Prostate gland (tissue), 2 donors: ENCODE data around the gene CHD8. TPM values are rescaled to one million over a fixed set of nuclear protein-coding genes. Genes with fewer than 3 reads are reported as not detected.
A peak's percentile ranks its signal among the peaks of the same experiment; 100 is the strongest.

ENCODE experiments used
- DNase-seq: peaks from one replicate; pipeline ENCODE4 v3.0.0-alpha.2; 2019; ENCODE audit warnings: low spot score
- H3K27ac ChIP-seq, 2 donors: fragments of 200-600 bp; sonication (generic); 2 replicates each; pipeline ENCODE4 v1.5.1; 2017 to 2019
- H3K27me3 ChIP-seq: fragments of 200-600 bp; sonication (generic); replicated peaks from 2 replicates; pipeline ENCODE4 v1.5.1; 2019; ENCODE audit not compliant: insufficient read depth
- H3K36me3 ChIP-seq, 2 donors: fragments of 200-600 bp; sonication (generic); 1 replicate in 1 of 2; 2 replicates in 1 of 2; pipeline versions ENCODE4 v1.5.1 to v1.8.1; 2017 to 2019
- H3K4me1 ChIP-seq: fragments of 200-600 bp; sonication (generic); replicated peaks from 2 replicates; pipeline ENCODE4 v1.5.1; 2019
- H3K4me3 ChIP-seq, 2 donors: fragments of 200-600 bp; sonication (generic); 2 replicates each; pipeline ENCODE4 v1.5.1; 2017 to 2019
- H3K9me3 ChIP-seq: fragments of 200-600 bp; sonication (generic); 2 replicates; pipeline ENCODE4 v1.5.1; 2017
- CTCF ChIP-seq, 4 experiments: fragments of 200-600 bp in 2 of 4; fragments of 450-650 bp in 2 of 4; sonication (generic) in 2 of 4; IDR thresholded peaks; 1 replicate in 3 of 4; 2 replicates in 1 of 4; pipeline ENCODE4 v1.5.1; 2016 to 2019; ENCODE audit warnings: antibody characterized with exemption in 4 of 4, mild to moderate bottlenecking in 2 of 4, moderate library complexity in 2 of 4
- POLR2A ChIP-seq: fragments of 450-650 bp; IDR thresholded peaks from one replicate; pipeline ENCODE4 v1.6.1; 2016; ENCODE audit warnings: antibody characterized with exemption, mild to moderate bottlenecking
- POLR2AphosphoS5 ChIP-seq: sonication (generic); formaldehyde crosslinking; IDR thresholded peaks from one replicate; pipeline ENCODE4 v1.6.1; 2017; ENCODE audit warnings: antibody characterized with exemption
- WGBS: methylation state at CpG from one replicate; pipeline ENCODE4 v1.1.5; 2018; 5-methylcytosine and 5-hydroxymethylcytosine counted together
- intact Hi-C: fragments of 100-400 bp; cut with DNase I; formaldehyde crosslinking; loops from one replicate; pipeline ENCODE4 v1.14.2; 2022
- total RNA-seq, 2 donors: library from RNA; depleted of rRNA; stranded (reverse); fragments of >200 nt; gene quantifications; one replicate each; pipeline ENCODE4 v1.1.0, GENCODE V29; 2016

The CHD8 gene, protein sequence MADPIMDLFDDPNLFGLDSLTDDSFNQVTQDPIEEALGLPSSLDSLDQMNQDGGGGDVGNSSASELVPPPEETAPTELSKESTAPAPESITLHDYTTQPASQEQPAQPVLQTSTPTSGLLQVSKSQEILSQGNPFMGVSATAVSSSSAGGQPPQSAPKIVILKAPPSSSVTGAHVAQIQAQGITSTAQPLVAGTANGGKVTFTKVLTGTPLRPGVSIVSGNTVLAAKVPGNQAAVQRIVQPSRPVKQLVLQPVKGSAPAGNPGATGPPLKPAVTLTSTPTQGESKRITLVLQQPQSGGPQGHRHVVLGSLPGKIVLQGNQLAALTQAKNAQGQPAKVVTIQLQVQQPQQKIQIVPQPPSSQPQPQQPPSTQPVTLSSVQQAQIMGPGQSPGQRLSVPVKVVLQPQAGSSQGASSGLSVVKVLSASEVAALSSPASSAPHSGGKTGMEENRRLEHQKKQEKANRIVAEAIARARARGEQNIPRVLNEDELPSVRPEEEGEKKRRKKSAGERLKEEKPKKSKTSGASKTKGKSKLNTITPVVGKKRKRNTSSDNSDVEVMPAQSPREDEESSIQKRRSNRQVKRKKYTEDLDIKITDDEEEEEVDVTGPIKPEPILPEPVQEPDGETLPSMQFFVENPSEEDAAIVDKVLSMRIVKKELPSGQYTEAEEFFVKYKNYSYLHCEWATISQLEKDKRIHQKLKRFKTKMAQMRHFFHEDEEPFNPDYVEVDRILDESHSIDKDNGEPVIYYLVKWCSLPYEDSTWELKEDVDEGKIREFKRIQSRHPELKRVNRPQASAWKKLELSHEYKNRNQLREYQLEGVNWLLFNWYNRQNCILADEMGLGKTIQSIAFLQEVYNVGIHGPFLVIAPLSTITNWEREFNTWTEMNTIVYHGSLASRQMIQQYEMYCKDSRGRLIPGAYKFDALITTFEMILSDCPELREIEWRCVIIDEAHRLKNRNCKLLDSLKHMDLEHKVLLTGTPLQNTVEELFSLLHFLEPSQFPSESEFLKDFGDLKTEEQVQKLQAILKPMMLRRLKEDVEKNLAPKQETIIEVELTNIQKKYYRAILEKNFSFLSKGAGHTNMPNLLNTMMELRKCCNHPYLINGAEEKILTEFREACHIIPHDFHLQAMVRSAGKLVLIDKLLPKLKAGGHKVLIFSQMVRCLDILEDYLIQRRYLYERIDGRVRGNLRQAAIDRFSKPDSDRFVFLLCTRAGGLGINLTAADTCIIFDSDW (N-terminal part only)
- 10 to 100 TPM; 63.6 to 67.0 TPM for total RNA-seq

DNA sequence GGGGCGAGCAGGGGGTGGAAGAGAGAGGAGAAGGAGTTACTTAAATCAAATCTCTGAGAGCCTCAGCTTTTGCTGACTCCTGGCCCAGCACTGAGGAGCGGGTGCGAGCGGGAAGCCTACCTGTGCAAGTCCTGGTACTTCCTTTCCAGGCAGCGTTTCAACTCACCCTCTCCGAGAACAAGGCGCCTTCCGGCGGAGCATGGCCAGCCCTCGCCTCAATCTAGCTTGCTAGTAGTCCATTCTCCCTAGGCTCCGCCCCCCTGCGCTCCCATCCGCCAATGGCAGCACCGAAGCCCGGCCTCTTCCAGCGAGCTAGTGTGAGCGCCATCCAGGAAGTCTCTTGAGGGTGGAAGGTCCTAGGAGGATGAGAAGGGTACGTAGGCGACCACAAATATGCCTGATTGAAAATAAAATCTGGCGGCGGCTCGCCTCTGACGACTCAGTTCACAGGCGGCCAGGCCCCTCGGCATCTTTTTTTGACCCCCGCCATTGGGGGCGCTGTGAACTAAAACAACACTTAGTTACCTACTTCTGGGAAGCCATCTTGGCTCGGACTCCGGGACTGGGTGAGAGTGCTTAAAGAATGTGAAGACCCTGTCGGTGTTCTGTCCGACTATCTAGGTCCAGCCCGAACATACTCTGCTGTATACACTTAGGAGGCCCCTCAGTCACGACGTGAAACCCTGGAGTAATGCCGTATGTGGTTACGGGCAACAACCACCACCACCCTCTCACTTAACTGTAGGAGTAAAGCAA lies at the start of gene CHD8:
TSS of gene CHD8 (minus strand) at position 212 of the 756 bp plus-strand sequence. CDS start 24,480 bp downstream, outside the sequence.
- peak; percentile 100 for DNase-seq
- Histone ChIP-seq H3K36me3 (no peaks in the 10 kb centered on the region), H3K27me3 (no peaks in the 10 kb centered on the region), H3K4me1 (peaks cover 5% of the 10 kb centered on the region), H3K4me3 (peak within 1 kb of the TSS; percentile 55 to 59), H3K27ac (peak within 1 kb of the TSS; percentile 91 to 94), H3K9me3 (no peaks in the 10 kb centered on the region)
- TF ChIP-seq POLR2AphosphoS5 = peak; percentile 98
- TF ChIP-seq CTCF (IDR thresholded peaks at IDR 0.05) = peak; percentile 16 to 72 (median 62)
- TF ChIP-seq POLR2A = peak; percentile 77
- WGBS = 0% methylated on average over 36 of the region's 36 CpGs
- intact Hi-C loops = loop anchor here (1.0 to 5.0 kb wide), 3 partner anchors 19 to 101 kb away; partner anchors contain the start of genes RAB2B and TOX4

DNA sequence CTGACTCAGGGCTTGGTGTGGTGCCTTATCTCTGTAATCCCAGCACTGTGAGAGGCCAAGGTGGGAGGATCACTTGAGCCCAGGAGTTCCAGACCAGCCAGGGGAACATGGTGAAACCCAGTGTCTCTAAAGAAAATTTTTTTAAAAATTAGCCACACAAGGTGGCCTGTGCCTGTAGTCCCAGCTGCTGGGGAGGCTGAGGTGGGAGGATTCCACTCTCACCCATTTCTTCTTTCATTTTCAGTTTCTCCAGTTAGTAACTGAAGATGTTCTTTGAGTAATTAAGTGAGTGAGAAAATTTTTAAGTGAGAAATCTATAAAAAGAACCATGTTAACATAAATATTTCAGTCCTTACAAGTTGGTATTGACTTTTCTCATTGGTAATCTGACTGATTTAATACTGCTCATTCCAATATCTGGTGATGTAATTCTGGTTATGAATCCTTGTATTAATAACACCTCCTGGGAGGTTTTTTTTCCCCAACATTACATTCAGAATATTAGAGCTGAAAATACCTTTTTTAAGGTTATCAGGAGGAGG lies 49.2 kb upstream of the CHD8 start:
- Histone ChIP-seq H3K27ac (no peak overlapping the region), H3K36me3 (peaks cover 4% of the 10 kb centered on the region in 2 donors), H3K4me3 (no peak overlapping the region), H3K9me3 (no peaks in the 10 kb centered on the region), H3K27me3 (no peaks in the 10 kb centered on the region), H3K4me1 (no peaks in the 10 kb centered on the region)
- no peak for DNase-seq
- intact Hi-C loops = no loop called here
- TF ChIP-seq CTCF (IDR thresholded peaks at IDR 0.05) = no peak
- TF ChIP-seq POLR2A = no peak
- no peak for TF ChIP-seq POLR2AphosphoS5

GRCh38 chr14:21503376-21503775 lies 47.5 kb upstream of the CHD8 start:
- intact Hi-C loops = no loop called here
- peaks cover 3% of the 10 kb centered on the region for H3K4me1 ChIP-seq
- peaks cover 4% of the 10 kb centered on the region in 2 donors for H3K36me3 ChIP-seq
- WGBS = 82% methylated on average over 4 of the region's 4 CpGs
- no peak overlapping the region for H3K27ac ChIP-seq
- no peak overlapping the region for H3K4me3 ChIP-seq
- TF ChIP-seq CTCF (IDR thresholded peaks at IDR 0.05) = no peak
- TF ChIP-seq POLR2A = no peak
- no peak for TF ChIP-seq POLR2AphosphoS5
- no peaks in the 10 kb centered on the region for H3K27me3 ChIP-seq
- DNase-seq = no peak
- H3K9me3 ChIP-seq = no peaks in the 10 kb centered on the region

- no peak overlapping the region for H3K27ac ChIP-seq
- intact Hi-C loops = no loop called here
- no peak for DNase-seq
Measured at GRCh38 chr14:21501568-21501967, 45.6 kb upstream of the CHD8 start.

More at GRCh38 chr14:21501568-21501967, 45.6 kb upstream of the CHD8 start:
- WGBS = 95% methylated on average over 5 of the region's 5 CpGs
- Histone ChIP-seq H3K4me1 (peaks cover 3% of the 10 kb centered on the region), H3K9me3 (no peaks in the 10 kb centered on the region), H3K4me3 (no peak overlapping the region), H3K27me3 (no peaks in the 10 kb centered on the region), H3K36me3 (peaks cover 4% of the 10 kb centered on the region in 2 donors)
- TF ChIP-seq POLR2A (no peak), CTCF (IDR thresholded peaks at IDR 0.05) (no peak), POLR2AphosphoS5 (no peak)
